A673 (cell line): ENCODE measurements around the gene TLE3.

ENCODE experiments used
- CTCF ChIP-seq: fragments of 300-800, 200-600 bp; sonication (generic); conservative IDR thresholded peaks from 2 replicates; pipeline ENCODE4 v1.5.1; 2017; ENCODE audit warnings: low read depth, mild to moderate bottlenecking, antibody characterized with exemption, low read length, moderate library complexity, mixed read lengths
- EZH2 ChIP-seq: fragments of 200-600 bp; sonication (generic); IDR thresholded peaks from 2 replicates; pipeline ENCODE4 v1.6.1; 2017; ENCODE audit warnings: borderline replicate concordance, low read depth, mild to moderate bottlenecking, mixed read lengths, antibody characterized with exemption, low read length; ENCODE audit not compliant: poor library complexity, severe bottlenecking

GRCh38 chr15:70096215-70097062 is 1.3 kb downstream of the TLE3 start:
- TF ChIP-seq CTCF (no peak), EZH2 (no peak)
